Fibroblast of lung (primary cell): Measurements from ENCODE around the gene HTD2.

Source experiments
- EZH2 ChIP-seq: IDR thresholded peaks from 2 replicates; pipeline ENCODE4 v1.5.1; 2012; ENCODE audit warnings: low read length, control low read depth, mild to moderate bottlenecking; ENCODE audit errors: missing control alignments
- TF ChIP-seq, protein P1 (sequence below), 2 donors: IDR thresholded peaks in 1 of 2; conservative IDR thresholded peaks in 1 of 2; 1 replicate in 1 of 2; 2 replicates in 1 of 2; pipeline ENCODE4 v1.5.1; 2011 to 2012; ENCODE audit warnings: low read length in 2 of 2, control low read depth in 1 of 2, inconsistent platforms in 1 of 2, low read depth in 1 of 2, mild to moderate bottlenecking in 1 of 2

- TF ChIP-seq EZH2 = no peak
- TF ChIP-seq, protein P1, sequence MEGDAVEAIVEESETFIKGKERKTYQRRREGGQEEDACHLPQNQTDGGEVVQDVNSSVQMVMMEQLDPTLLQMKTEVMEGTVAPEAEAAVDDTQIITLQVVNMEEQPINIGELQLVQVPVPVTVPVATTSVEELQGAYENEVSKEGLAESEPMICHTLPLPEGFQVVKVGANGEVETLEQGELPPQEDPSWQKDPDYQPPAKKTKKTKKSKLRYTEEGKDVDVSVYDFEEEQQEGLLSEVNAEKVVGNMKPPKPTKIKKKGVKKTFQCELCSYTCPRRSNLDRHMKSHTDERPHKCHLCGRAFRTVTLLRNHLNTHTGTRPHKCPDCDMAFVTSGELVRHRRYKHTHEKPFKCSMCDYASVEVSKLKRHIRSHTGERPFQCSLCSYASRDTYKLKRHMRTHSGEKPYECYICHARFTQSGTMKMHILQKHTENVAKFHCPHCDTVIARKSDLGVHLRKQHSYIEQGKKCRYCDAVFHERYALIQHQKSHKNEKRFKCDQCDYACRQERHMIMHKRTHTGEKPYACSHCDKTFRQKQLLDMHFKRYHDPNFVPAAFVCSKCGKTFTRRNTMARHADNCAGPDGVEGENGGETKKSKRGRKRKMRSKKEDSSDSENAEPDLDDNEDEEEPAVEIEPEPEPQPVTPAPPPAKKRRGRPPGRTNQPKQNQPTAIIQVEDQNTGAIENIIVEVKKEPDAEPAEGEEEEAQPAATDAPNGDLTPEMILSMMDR (conservative IDR thresholded peaks at IDR 0.05 in 1 of 2, IDR thresholded peaks at IDR 0.05 in 1 of 2; ENCODE audit: low read depth in 1 of 2, low read length in 2 of 2) = no peak
Measured at GRCh38 chr3:58274027-58274614, 32.2 kb upstream of the HTD2 start.
